ENCODE results near the gene RDH13.

DNA sequence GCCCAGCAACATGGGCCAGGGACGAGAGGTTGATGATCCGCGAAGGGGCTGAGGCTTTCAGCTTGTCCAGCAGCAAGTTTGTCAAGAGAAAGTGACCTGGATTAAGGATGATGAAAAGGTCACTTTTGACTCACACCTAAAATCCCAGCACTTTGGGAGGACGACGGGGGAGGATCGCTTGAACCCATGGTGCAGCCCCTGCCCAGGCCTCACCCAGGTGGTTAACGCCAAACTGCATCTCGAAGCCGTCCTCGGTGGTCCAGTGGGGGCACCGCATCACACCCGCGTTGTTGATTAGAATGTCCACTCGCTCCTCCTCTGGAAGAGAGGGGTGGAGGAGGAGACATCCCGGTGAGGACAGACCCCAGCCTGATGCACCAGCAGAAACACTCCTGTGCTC is 14.5 kb downstream of the RDH13 start:
- TF ChIP-seq, protein P1, sequence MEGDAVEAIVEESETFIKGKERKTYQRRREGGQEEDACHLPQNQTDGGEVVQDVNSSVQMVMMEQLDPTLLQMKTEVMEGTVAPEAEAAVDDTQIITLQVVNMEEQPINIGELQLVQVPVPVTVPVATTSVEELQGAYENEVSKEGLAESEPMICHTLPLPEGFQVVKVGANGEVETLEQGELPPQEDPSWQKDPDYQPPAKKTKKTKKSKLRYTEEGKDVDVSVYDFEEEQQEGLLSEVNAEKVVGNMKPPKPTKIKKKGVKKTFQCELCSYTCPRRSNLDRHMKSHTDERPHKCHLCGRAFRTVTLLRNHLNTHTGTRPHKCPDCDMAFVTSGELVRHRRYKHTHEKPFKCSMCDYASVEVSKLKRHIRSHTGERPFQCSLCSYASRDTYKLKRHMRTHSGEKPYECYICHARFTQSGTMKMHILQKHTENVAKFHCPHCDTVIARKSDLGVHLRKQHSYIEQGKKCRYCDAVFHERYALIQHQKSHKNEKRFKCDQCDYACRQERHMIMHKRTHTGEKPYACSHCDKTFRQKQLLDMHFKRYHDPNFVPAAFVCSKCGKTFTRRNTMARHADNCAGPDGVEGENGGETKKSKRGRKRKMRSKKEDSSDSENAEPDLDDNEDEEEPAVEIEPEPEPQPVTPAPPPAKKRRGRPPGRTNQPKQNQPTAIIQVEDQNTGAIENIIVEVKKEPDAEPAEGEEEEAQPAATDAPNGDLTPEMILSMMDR (IDR thresholded peaks at IDR 0.05) = no peak
- TF ChIP-seq POLR2A (IDR thresholded peaks at IDR 0.05) = no peak
- TF ChIP-seq POLR2AphosphoS5 (IDR thresholded peaks at IDR 0.05; ENCODE audit: insufficient read depth in 1 of 2, low read depth in 1 of 2) = no peak

Measured in vagina (tissue), 2 donors.